Measurements from ENCODE around the gene KDM7A.

DNA sequence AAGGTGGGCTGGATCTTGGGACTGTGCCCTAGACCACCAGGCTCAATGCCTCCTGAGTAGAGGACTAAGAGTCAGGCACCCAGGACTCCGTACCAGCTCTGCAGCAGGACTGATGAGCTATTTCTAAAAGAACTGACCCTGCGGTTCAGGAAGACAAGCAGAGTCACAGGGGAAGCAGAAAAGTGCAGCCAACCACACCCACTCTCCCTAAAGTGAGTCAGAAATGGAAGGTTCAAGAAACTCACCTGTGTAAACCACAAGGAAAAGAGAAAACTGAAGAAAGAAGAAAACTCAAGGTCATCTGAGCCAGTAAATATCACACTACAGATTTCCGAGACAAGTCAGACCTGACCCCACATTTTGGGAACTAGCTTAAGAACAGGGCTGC, 116.5 kb downstream of the KDM7A start:
- TF ChIP-seq, protein P1, sequence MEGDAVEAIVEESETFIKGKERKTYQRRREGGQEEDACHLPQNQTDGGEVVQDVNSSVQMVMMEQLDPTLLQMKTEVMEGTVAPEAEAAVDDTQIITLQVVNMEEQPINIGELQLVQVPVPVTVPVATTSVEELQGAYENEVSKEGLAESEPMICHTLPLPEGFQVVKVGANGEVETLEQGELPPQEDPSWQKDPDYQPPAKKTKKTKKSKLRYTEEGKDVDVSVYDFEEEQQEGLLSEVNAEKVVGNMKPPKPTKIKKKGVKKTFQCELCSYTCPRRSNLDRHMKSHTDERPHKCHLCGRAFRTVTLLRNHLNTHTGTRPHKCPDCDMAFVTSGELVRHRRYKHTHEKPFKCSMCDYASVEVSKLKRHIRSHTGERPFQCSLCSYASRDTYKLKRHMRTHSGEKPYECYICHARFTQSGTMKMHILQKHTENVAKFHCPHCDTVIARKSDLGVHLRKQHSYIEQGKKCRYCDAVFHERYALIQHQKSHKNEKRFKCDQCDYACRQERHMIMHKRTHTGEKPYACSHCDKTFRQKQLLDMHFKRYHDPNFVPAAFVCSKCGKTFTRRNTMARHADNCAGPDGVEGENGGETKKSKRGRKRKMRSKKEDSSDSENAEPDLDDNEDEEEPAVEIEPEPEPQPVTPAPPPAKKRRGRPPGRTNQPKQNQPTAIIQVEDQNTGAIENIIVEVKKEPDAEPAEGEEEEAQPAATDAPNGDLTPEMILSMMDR (IDR thresholded peaks at IDR 0.05): no peak
- TF ChIP-seq POLR2A (IDR thresholded peaks at IDR 0.05): no peak
